COLO668 (cell line): ENCODE measurements around the gene SLC39A3.

Experiments used
- DNase-seq: peaks from one replicate; lab custom pipeline; 2025; ENCODE audit not compliant: unreplicated experiment; lab: John Stamatoyannopoulos, UW

The SLC39A3 gene

GRCh38 chr19:2706251-2706650 lies 33.6 kb downstream of the SLC39A3 start:
- DNase-seq: no peak

DNA sequence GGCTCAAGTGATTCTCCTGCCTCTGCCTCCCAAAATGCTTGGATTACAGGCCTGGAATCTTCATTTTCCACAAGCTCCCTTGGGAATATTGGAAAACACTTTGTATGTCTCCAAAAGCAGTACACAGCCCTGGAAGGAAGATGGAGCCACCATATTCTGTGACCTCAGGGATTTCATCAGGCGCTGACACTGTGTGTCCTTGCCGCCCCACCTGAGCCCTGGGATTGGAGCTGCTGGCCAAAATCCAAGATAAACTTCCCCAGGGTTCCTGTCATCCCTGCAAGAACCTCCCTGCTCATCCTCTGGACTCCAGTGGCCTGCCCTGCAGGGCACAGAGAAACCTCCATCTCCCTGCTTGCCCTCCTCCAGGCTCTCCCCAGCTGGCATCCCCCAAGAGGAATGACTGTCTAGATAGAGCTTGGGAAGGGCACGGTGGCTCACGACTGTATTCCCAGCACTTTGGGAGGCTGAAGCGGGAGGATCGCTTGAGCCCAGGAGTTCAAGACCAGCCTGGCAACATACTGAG lies 36.1 kb downstream of the SLC39A3 start:
- no peak for DNase-seq

GRCh38 chr19:2703077-2703437 lies 36.8 kb downstream of the SLC39A3 start:
- DNase-seq: no peak

GRCh38 chr19:2702170-2703076 lies 37.4 kb downstream of the SLC39A3 start, which contains the start of gene GNG7:
Gene GNG7 (minus strand): TSS chr19:2702694. CDS start chr19:2520688, 182,006 bp downstream.
- DNase-seq: no peak

- DNase-seq: no peak
Measured at GRCh38 chr19:2701361-2702169, 38.3 kb downstream of the SLC39A3 start.

DNA sequence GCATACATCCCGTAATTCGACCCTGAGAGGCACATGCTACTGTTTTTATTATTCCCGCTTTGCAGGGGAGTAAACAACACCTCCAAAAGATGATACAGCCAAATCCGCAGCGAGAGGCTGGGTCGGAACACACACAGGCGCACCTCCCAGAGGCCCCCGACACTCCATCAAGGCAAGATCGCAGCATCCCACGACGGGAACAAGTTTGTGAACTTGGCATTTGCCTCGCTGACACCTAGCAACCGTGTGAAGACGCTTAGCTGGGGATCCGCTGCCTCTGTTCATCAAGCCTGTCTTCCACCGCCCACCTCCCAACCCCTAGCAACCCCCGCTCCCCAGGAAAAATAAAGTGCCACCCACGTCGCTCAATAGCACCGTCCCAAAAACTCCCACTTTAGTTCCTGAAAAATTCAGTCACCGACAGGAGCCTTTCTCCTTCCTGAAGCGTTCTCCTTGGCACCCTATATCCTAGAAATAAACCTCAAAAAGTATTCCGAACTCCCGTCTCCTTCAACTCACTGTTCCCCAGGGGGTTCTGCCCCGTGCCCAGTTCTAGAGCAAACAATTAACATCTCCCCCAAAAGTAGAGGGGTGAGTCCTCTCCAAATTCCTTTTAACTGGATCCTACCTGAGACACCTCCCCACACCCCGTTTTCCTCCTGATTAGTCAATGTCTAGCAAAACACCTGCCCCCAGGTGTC lies 39.0 kb downstream of the SLC39A3 start:
- DNase-seq: no peak

GRCh38 chr19:2699413-2700140 lies 40.2 kb downstream of the SLC39A3 start:
- DNase-seq: no peak

DNA sequence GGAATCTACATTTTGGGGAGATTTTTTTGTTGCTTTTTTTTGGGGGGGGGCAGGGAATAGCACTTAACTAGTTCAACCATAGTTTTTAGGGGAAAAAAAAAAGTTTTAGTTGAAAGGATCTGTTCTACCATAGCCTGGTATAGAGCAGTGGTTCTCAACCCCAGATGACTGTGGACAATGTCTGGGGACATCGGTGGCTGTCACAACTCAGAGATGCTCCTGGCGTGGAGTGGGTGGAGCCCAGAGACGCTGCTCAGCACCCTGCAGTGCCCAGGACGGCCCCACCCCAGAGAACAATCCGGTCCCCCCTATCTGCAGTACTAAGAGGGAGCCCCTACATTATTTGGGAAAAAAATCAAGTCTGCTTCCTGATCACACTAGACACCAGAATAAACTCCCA lies 45.6 kb downstream of the SLC39A3 start:
- no peak for DNase-seq

GRCh38 chr19:2693492-2694160 lies 46.2 kb downstream of the SLC39A3 start:
- DNase-seq: no peak

GRCh38 chr19:2691951-2692350 lies 47.9 kb downstream of the SLC39A3 start:
- DNase-seq: no peak

GRCh38 chr19:2690856-2691255 lies 49.0 kb downstream of the SLC39A3 start:
- DNase-seq: no peak

DNA sequence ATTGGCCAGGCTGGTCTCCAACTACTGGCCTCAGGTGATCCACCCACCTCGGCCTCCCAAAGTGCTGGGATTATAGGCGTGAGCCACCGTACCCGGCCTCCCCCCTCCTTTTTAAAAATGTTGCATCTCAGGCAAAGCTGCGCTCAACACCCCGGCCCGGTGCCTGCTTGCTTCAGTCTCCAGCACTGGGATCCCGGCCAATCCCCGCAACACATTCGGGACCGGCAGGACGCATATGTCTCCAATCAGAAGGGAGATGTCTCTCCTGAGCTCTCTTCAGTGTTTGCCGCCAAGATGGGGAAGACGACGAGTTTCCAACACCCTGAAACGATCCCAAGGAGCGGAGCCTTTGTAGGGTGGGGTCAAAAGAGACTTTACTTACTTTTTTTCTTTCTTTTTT lies 53.5 kb downstream of the SLC39A3 start:
- no peak for DNase-seq

GRCh38 chr19:2685204-2685704 lies 54.6 kb downstream of the SLC39A3 start:
- no peak for DNase-seq

DNA sequence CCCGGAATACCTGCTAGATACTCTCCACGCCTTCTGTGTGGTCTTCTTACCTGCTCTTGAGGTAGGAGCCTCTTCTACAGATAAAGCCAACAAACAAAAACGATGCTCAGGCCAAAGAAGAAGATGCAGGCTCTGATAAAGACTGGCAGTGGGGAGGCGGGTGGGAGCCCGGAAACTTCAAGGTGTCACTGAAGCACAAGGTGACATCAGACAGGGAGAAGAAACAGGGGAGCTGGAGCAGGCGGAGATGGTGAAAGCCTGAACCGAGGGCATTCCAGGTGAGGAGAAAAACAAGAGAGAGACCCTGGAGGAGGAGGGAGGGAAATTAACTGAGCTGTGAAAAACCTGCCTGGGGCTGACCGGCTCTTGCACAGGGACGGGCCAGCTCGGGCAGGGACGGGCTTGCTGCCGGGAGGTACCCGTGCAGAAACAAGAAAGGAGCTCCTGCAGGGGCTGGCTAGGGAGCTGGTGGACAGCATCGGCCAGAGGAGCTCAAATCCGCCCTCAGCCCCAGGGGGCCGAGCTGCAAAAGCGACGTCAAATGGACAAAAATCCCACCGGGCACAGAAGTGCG lies 56.3 kb downstream of the SLC39A3 start:
- DNase-seq: no peak
